H1 (cell line): ENCODE measurements around the gene UBQLN1. TPM values are rescaled to one million over a fixed set of nuclear protein-coding genes. Genes with fewer than 3 reads are reported as not detected.

Source experiments
- CTCF ChIA-PET: fragments of 300-600 bp; sonication (Branson Sonifier 250); formaldehyde crosslinking; loops from one replicate; lab custom pipeline; 2021; ENCODE audit not compliant: partially characterized antibody; lab: Charles Lee
- POLR2A ChIA-PET: fragments of 300-600 bp; sonication (Branson Sonifier 250); formaldehyde crosslinking; loops from one replicate; lab custom pipeline; 2021; ENCODE audit warnings: inconsistent platforms; ENCODE audit not compliant: partially characterized antibody; lab: Charles Lee
- DNase-seq, 2 experiments: peaks; one replicate each; pipeline versions ENCODE4 v3.0.0 to v3.0.0-alpha.2; 2010 to 2022; ENCODE audit warnings: low spot score in 2 of 2, low read depth in 1 of 2, mixed read lengths in 1 of 2
- FAIRE-seq: peaks from 2 replicates; lab custom pipeline; 2011; peaks lifted over from hg19 to GRCh38; lab: Jason Lieb, UNC
- H2AFZ ChIP-seq: 2 replicates; pipeline ENCODE4 v1.8.1; 2012; ENCODE audit warnings: low read length, inconsistent platforms
- H2AK5ac ChIP-seq: 2 replicates; pipeline ENCODE4 v1.6.1; 2013; ENCODE audit warnings: low read depth, low read length
- H2BK120ac ChIP-seq: replicated peaks from 2 replicates; pipeline ENCODE3; 2013; ENCODE audit warnings: low read depth, low read length, inconsistent platforms
- H2BK12ac ChIP-seq: 2 replicates; pipeline ENCODE4 v1.6.1; 2013; ENCODE audit warnings: low read depth, low read length
- H2BK15ac ChIP-seq: 2 replicates; pipeline ENCODE4 v1.6.1; 2013; ENCODE audit warnings: low read length
- H2BK20ac ChIP-seq: 2 replicates; pipeline ENCODE4 v1.6.1; 2013; ENCODE audit warnings: low read length
- H2BK5ac ChIP-seq: 2 replicates; pipeline ENCODE4 v1.6.1; 2013; ENCODE audit warnings: low read depth, low read length
- H3K14ac ChIP-seq: 2 replicates; pipeline ENCODE4 v1.6.1; 2013; ENCODE audit warnings: inconsistent platforms; ENCODE audit not compliant: insufficient read length
- H3K18ac ChIP-seq: 2 replicates; pipeline ENCODE4 v1.6.1; 2013; ENCODE audit warnings: low read length; ENCODE audit errors: extremely low read depth
- H3K23ac ChIP-seq: 2 replicates; pipeline ENCODE4 v1.6.1; 2013; ENCODE audit warnings: inconsistent platforms; ENCODE audit not compliant: insufficient read length
- H3K23me2 ChIP-seq: 2 replicates; pipeline ENCODE4 v1.6.1; 2013; ENCODE audit warnings: low read depth, low read length
- H3K27ac ChIP-seq: 2 replicates; pipeline ENCODE4 v1.6.1; 2011; ENCODE audit warnings: low read depth, low read length, inconsistent platforms
- H3K27me3 ChIP-seq, 4 experiments: replicated peaks in 1 of 4; 1 replicate in 1 of 4; 2 replicates in 3 of 4; pipeline versions ENCODE4 v1.6.1 to v1.8.1; 2011 to 2013; ENCODE audit warnings: low read length in 3 of 4, mild to moderate bottlenecking in 3 of 4, inconsistent platforms in 2 of 4, mixed read lengths in 2 of 4, moderate library complexity in 1 of 4; ENCODE audit not compliant: control insufficient read depth in 3 of 4, insufficient read depth in 3 of 4; ENCODE audit errors: extremely low read depth in 1 of 4
- H3K36me3 ChIP-seq, 4 experiments: 2 replicates each; pipeline versions ENCODE4 v1.6.1 to v1.8.1; 2011 to 2013; ENCODE audit warnings: mild to moderate bottlenecking in 4 of 4, low read length in 3 of 4, moderate library complexity in 2 of 4, control low read depth in 1 of 4, inconsistent platforms in 1 of 4; ENCODE audit not compliant: insufficient read depth in 4 of 4, control insufficient read depth in 2 of 4
- H3K4ac ChIP-seq: replicated peaks from 2 replicates; pipeline ENCODE3; 2013; ENCODE audit warnings: low read length, low read depth, mixed read lengths, inconsistent platforms; ENCODE audit not compliant: insufficient read length
- H3K4me1 ChIP-seq, 4 experiments: replicated peaks in 1 of 4; 1 replicate in 1 of 4; 2 replicates in 3 of 4; pipeline versions ENCODE4 v1.6.1 to v1.8.1; 2011 to 2013; ENCODE audit warnings: low read length in 3 of 4, inconsistent platforms in 2 of 4, mixed read lengths in 1 of 4; ENCODE audit not compliant: insufficient read depth in 4 of 4, control insufficient read depth in 3 of 4
- H3K4me2 ChIP-seq, 2 experiments: 2 replicates each; pipeline versions ENCODE4 v1.6.1 to v1.8.1; 2011 to 2013; ENCODE audit warnings: low read depth in 2 of 2, low read length in 2 of 2, control low read depth in 1 of 2, inconsistent platforms in 1 of 2, mild to moderate bottlenecking in 1 of 2; ENCODE audit not compliant: insufficient read depth in 1 of 2
- H3K4me3 ChIP-seq, 4 experiments: fragments of 200-600, 300-600 bp in 1 of 4; sonication (generic), shearing (Covaris generic), sonication (Bioruptor Twin) in 1 of 4; 2 replicates each; pipeline versions ENCODE4 v1.5.1 to v1.8.1; 2011 to 2016; ENCODE audit warnings: low read length in 4 of 4, low read depth in 3 of 4, control low read depth in 2 of 4, inconsistent platforms in 2 of 4, mild to moderate bottlenecking in 2 of 4, mixed read lengths in 1 of 4, moderate library complexity in 1 of 4; ENCODE audit not compliant: insufficient read depth in 2 of 4; ENCODE audit errors: extremely low read depth in 1 of 4
- H3K56ac ChIP-seq: replicated peaks from 2 replicates; pipeline ENCODE3; 2013; ENCODE audit warnings: low read depth, mild to moderate bottlenecking, mixed read lengths, low read length, inconsistent platforms; ENCODE audit not compliant: insufficient read length
- H3K79me1 ChIP-seq: 2 replicates; pipeline ENCODE4 v1.6.1; 2013; ENCODE audit warnings: low read depth, low read length, control low read depth
- H3K79me2 ChIP-seq, 2 experiments: 2 replicates each; pipeline versions ENCODE4 v1.6.1 to v1.8.1; 2012 to 2013; ENCODE audit warnings: low read length in 2 of 2, mild to moderate bottlenecking in 2 of 2, inconsistent platforms in 1 of 2; ENCODE audit not compliant: insufficient read depth in 2 of 2, control insufficient read depth in 1 of 2
- H3K9ac ChIP-seq, 4 experiments: replicated peaks in 1 of 4; 1 replicate in 1 of 4; 2 replicates in 3 of 4; pipeline versions ENCODE4 v1.6.1 to v1.8.1; 2011 to 2013; ENCODE audit warnings: low read depth in 3 of 4, low read length in 3 of 4, control low read depth in 2 of 4, mild to moderate bottlenecking in 2 of 4, moderate library complexity in 2 of 4, inconsistent platforms in 1 of 4; ENCODE audit errors: extremely low read depth in 1 of 4
- H3K9me3 ChIP-seq, 2 experiments: 2 replicates each; pipeline versions ENCODE4 v1.6.1 to v1.8.1; 2012 to 2013; ENCODE audit warnings: mild to moderate bottlenecking in 2 of 2, moderate library complexity in 2 of 2, control low read depth in 1 of 2, inconsistent platforms in 1 of 2, low read depth in 1 of 2, low read length in 1 of 2, mixed read lengths in 1 of 2; ENCODE audit not compliant: insufficient read depth in 2 of 2
- H4K20me1 ChIP-seq, 2 experiments: replicated peaks in 1 of 2; 2 replicates each; pipeline versions ENCODE3 to v1.8.1; 2011 to 2013; ENCODE audit warnings: inconsistent platforms in 2 of 2, low read length in 2 of 2, mild to moderate bottlenecking in 1 of 2; ENCODE audit not compliant: insufficient read depth in 2 of 2, control insufficient read depth in 1 of 2
- H4K5ac ChIP-seq: 2 replicates; pipeline ENCODE4 v1.6.1; 2013; ENCODE audit warnings: low read length, low read depth, mixed read lengths, inconsistent platforms; ENCODE audit not compliant: insufficient read length
- H4K8ac ChIP-seq: 2 replicates; pipeline ENCODE4 v1.8.0; 2013; ENCODE audit warnings: mild to moderate bottlenecking, moderate library complexity, low read length, inconsistent platforms; ENCODE audit not compliant: insufficient read depth; ENCODE audit errors: extremely low read depth
- H4K91ac ChIP-seq: replicated peaks from 2 replicates; pipeline ENCODE3; 2013; ENCODE audit warnings: low read length, mixed read lengths, inconsistent platforms; ENCODE audit not compliant: insufficient read length
- BCL11A ChIP-seq, 2 experiments: IDR thresholded peaks; one replicate each; pipeline ENCODE4 v1.6.1; 2011; ENCODE audit warnings: low read depth in 2 of 2, low read length in 2 of 2, mild to moderate bottlenecking in 2 of 2
- BRCA1 ChIP-seq: IDR thresholded peaks from 2 replicates; pipeline ENCODE4 v1.6.1; 2012; ENCODE audit warnings: low read depth, low read length, improper control_type of control experiment
- CBX8 ChIP-seq: fragments of 300-800, 300-1000 bp; sonication (generic); IDR thresholded peaks from 2 replicates; pipeline ENCODE4 v1.7.1; 2016; ENCODE audit warnings: low read depth, low read length, borderline replicate concordance
- CHD1 ChIP-seq: IDR thresholded peaks from 2 replicates; pipeline ENCODE4 v1.6.1; 2012; ENCODE audit warnings: low read depth, low read length, improper control_type of control experiment
- HDAC2 ChIP-seq, 2 experiments: fragments of 300-600 bp in 1 of 2; sonication (generic) in 1 of 2; IDR thresholded peaks; 2 replicates each; pipeline ENCODE4 v1.6.1; 2011 to 2012; ENCODE audit warnings: low read depth in 2 of 2, low read length in 2 of 2, mild to moderate bottlenecking in 2 of 2, moderate library complexity in 2 of 2, borderline replicate concordance in 1 of 2, inconsistent platforms in 1 of 2
- JUN ChIP-seq: IDR thresholded peaks from 2 replicates; pipeline ENCODE4 v1.6.1; 2011; ENCODE audit warnings: low read depth, mild to moderate bottlenecking, improper control_type of control experiment, low read length
- TCF12 ChIP-seq: IDR thresholded peaks from 2 replicates; pipeline ENCODE4 v1.6.1; 2011; ENCODE audit warnings: low read depth, mild to moderate bottlenecking, low read length
- WGBS, 2 experiments: shearing (Covaris generic) in 1 of 2; methylation state at CpG; one replicate each; pipeline versions ENCODE4 v1.1.6 to v1.1.7; 2013 to 2015; ENCODE audit warnings: low lambda C conversion rate in 2 of 2, mixed read lengths in 2 of 2, inconsistent platforms in 1 of 2, low coverage in 1 of 2, missing lambda C conversion rate in 1 of 2; ENCODE audit not compliant: insufficient replicate concordance in 2 of 2, insufficient coverage in 1 of 2, insufficient read length in 1 of 2; ENCODE audit errors: extremely low coverage in 1 of 2, missing lambda C conversion rate in 1 of 2; 5-methylcytosine and 5-hydroxymethylcytosine counted together
- polyA plus RNA-seq, 7 experiments: library from polyadenylated mRNA; depleted of rRNA in 3 of 7; stranded (reverse) in 5 of 7; unstranded in 2 of 7; fragments of >200 nt in 5 of 7; fragments of 200-250 nt in 2 of 7; gene quantifications; 1 replicate in 5 of 7; 2 replicates in 1 of 7; 4 replicates in 1 of 7; pipeline versions ENCODE4 v1.2.1 to v1.2.3, GENCODE V29; 2011 to 2013; ENCODE audit warnings: missing spikeins in 2 of 7, mixed read lengths in 2 of 7
- total RNA-seq: library from RNA; stranded (reverse); fragmentation: NEBNext Ultra II Directional; extraction: Animal tissue kit (Norgen Biotek cat#: 25700); gene quantifications from 2 replicates; pipeline ENCODE4 v1.2.1, GENCODE V29; 2021
- TF ChIP-seq, protein P1 (sequence below), 3 experiments: IDR thresholded peaks; 1 replicate in 2 of 3; 2 replicates in 1 of 3; pipeline versions ENCODE4 v1.5.1 to v1.6.1; 2011; ENCODE audit warnings: low read length in 3 of 3, mild to moderate bottlenecking in 3 of 3, inconsistent platforms in 2 of 3, low read depth in 1 of 3, moderate library complexity in 1 of 3; ENCODE audit not compliant: insufficient read depth in 1 of 3; ENCODE audit errors: control extremely low read depth in 1 of 3

UBQLN1 gene
- total and polyA plus RNA-seq, 2 of the 8 experiments (the other 6 are each of a cell fraction or from before 2014, with no cell fraction given): 62.4 to 105 TPM

DNA sequence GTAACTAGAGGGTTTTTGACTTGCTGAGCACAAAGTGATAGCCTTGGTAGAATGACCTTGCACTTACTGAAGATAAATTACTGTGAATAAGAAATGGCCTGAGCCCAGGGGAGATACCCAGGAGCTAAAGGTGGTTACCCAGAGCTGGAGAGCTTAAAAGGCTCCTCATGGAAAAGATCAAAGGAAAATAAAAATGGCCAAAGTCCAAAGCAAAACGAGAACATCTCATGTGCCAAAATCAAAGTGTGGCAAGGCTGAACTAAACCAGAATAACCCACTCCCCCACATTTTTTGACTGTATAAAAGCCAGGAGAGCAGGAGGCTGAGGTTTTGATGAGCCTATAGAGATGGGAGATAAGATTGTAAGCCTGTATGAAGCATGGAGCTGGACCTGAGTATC lies 70.4 kb downstream of the UBQLN1 start:
- Histone ChIP-seq H3K56ac (no peak overlapping the region), H3K4ac (no peak overlapping the region), H3K4me2 (no peak overlapping the region), H3K9me3 (no peaks in the 10 kb centered on the region), H2BK20ac (no peak overlapping the region), H3K23ac (no peak overlapping the region), H2BK5ac (no peak overlapping the region), H2AK5ac (no peak overlapping the region), H4K5ac (no peak overlapping the region), H3K27ac (no peak overlapping the region), H3K9ac (no peak overlapping the region), H3K23me2 (no peaks in the 10 kb centered on the region), H4K8ac (no peak overlapping the region), H4K91ac (no peak overlapping the region), H2BK120ac (no peak overlapping the region), H3K14ac (no peak overlapping the region), H3K4me1 (no peaks in the 10 kb centered on the region), H3K18ac (no peak overlapping the region), H4K20me1 (no peaks in the 10 kb centered on the region), H2BK12ac (no peak overlapping the region), H3K36me3 (no peaks in the 10 kb centered on the region), H3K79me1 (no peaks in the 10 kb centered on the region), H2BK15ac (no peak overlapping the region), H3K79me2 (no peaks in the 10 kb centered on the region), H3K4me3 (no peak overlapping the region), H3K27me3 (no peaks in the 10 kb centered on the region), H2AFZ (no peak overlapping the region)
- TF ChIP-seq CHD1 (no peak), HDAC2 (IDR thresholded peaks at IDR 0.05; ENCODE audit: borderline replicate concordance in 1 of 2, low read depth in 2 of 2, low read length in 2 of 2) (no peak), CBX8 (no peak), TCF12 (no peak), JUN (no peak), BCL11A (IDR thresholded peaks at IDR 0.05; ENCODE audit: low read depth in 2 of 2, low read length in 2 of 2) (no peak), BRCA1 (no peak)
- TF ChIP-seq, protein P1, sequence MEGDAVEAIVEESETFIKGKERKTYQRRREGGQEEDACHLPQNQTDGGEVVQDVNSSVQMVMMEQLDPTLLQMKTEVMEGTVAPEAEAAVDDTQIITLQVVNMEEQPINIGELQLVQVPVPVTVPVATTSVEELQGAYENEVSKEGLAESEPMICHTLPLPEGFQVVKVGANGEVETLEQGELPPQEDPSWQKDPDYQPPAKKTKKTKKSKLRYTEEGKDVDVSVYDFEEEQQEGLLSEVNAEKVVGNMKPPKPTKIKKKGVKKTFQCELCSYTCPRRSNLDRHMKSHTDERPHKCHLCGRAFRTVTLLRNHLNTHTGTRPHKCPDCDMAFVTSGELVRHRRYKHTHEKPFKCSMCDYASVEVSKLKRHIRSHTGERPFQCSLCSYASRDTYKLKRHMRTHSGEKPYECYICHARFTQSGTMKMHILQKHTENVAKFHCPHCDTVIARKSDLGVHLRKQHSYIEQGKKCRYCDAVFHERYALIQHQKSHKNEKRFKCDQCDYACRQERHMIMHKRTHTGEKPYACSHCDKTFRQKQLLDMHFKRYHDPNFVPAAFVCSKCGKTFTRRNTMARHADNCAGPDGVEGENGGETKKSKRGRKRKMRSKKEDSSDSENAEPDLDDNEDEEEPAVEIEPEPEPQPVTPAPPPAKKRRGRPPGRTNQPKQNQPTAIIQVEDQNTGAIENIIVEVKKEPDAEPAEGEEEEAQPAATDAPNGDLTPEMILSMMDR (IDR thresholded peaks at IDR 0.05; ENCODE audit: control extremely low read depth in 1 of 3, insufficient read depth in 1 of 3, low read depth in 1 of 3, low read length in 3 of 3): no peak
- 81% methylated on average over 1 of the region's 1 CpG; no CpG with 5 or more reads in 1 of the 2 experiments for WGBS, 2 experiments
- POLR2A ChIA-PET: interaction anchor here (0.8 kb wide), 1 partner anchor 17 kb away, joined by 4 read pairs; no protein-coding TSS in a partner anchor
- CTCF ChIA-PET: interaction anchor here (1.0 to 3.2 kb wide), 4 partner anchors 12 to 73 kb away, joined by 3 to 17 read pairs (median 6); partner anchors contain the start of gene IDNK
- DNase-seq (no peak), FAIRE-seq (no peak)
